Measurements from ENCODE around the gene PMFBP1.

DNA sequence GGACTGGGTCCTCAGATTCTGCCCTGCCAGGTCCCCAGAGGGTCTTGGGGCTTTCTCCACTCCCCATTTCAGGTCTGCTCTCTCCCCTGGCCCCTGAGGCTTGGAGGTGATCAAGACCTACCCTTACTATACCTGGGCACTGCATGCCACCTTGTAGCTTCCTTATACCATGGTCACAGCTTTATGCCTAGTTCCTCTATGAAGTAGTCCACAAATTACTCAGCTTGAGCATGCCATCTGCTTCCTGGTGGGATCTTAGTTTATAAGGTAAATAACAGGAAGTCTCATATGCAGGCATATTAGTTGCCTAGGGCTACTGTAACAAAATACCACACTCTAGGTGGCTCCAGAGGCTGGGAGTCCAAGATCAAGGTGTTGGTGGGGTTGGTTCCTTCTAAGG, 11.0 kb upstream of the PMFBP1 start:
- TF ChIP-seq CTCF (IDR thresholded peaks at IDR 0.05) (no peak), POLR2A (IDR thresholded peaks at IDR 0.05) (no peak), EP300 (IDR thresholded peaks at IDR 0.05) (no peak)

Measured in tibial nerve (tissue), 4 donors.